Fibroblast of lung (primary cell): ENCODE data around the gene KLHL14. TPM values are rescaled to one million over a fixed set of nuclear protein-coding genes. Genes with fewer than 3 reads are reported as not detected.
A peak's percentile ranks its signal among the peaks of the same experiment; 100 is the strongest.

Experiments
- DNase-seq, 2 donors: peaks; one replicate each; pipeline versions ENCODE4 v3.0.0 to v3.0.0-alpha.2; 2010; ENCODE audit warnings: low read depth in 2 of 2
- H2AFZ ChIP-seq: 2 replicates; pipeline ENCODE4 v1.5.1; 2012; ENCODE audit warnings: low read length, control low read depth, inconsistent platforms
- H3K27ac ChIP-seq: 2 replicates; pipeline ENCODE4 v1.5.1; 2011; ENCODE audit warnings: low read length, control low read depth; ENCODE audit not compliant: insufficient read depth
- H3K27me3 ChIP-seq: 2 replicates; pipeline ENCODE4 v1.5.1; 2011; ENCODE audit warnings: mild to moderate bottlenecking, low read length; ENCODE audit not compliant: control insufficient read depth, insufficient read depth
- H3K36me3 ChIP-seq: 2 replicates; pipeline ENCODE4 v1.5.1; 2011; ENCODE audit warnings: low read length; ENCODE audit not compliant: control insufficient read depth, insufficient read depth
- H3K4me1 ChIP-seq: 2 replicates; pipeline ENCODE4 v1.5.1; 2011; ENCODE audit warnings: low read length; ENCODE audit not compliant: control insufficient read depth, insufficient read depth; ENCODE audit errors: extremely low read depth
- H3K4me2 ChIP-seq: 2 replicates; pipeline ENCODE4 v1.5.1; 2011; ENCODE audit warnings: low read length, control low read depth; ENCODE audit not compliant: insufficient read depth; ENCODE audit errors: extremely low read depth
- H3K4me3 ChIP-seq, 4 experiments: fragments of 200-600 bp in 1 of 4; sonication (generic) in 1 of 4; replicated peaks in 1 of 4; 2 replicates each; pipeline ENCODE4 v1.5.1; 2011 to 2016; ENCODE audit warnings: low read length in 4 of 4, low read depth in 3 of 4, mild to moderate bottlenecking in 3 of 4, control low read depth in 2 of 4, inconsistent platforms in 1 of 4, mixed read lengths in 1 of 4; ENCODE audit not compliant: insufficient read depth in 1 of 4; ENCODE audit errors: control extremely low read depth in 1 of 4
- H3K79me2 ChIP-seq: 2 replicates; pipeline ENCODE4 v1.5.1; 2012; ENCODE audit warnings: mild to moderate bottlenecking, low read length, inconsistent platforms; ENCODE audit not compliant: control insufficient read depth, insufficient read depth
- H3K9ac ChIP-seq: 2 replicates; pipeline ENCODE4 v1.5.1; 2011; ENCODE audit warnings: mild to moderate bottlenecking, low read length, control low read depth; ENCODE audit not compliant: insufficient read depth
- H3K9me3 ChIP-seq: 2 replicates; pipeline ENCODE4 v1.5.1; 2012; ENCODE audit warnings: low read depth, low read length; ENCODE audit not compliant: control insufficient read depth, insufficient read depth
- H4K20me1 ChIP-seq: 2 replicates; pipeline ENCODE4 v1.5.1; 2011; ENCODE audit warnings: low read length; ENCODE audit not compliant: control insufficient read depth, insufficient read depth; ENCODE audit errors: extremely low read depth
- EZH2 ChIP-seq: IDR thresholded peaks from 2 replicates; pipeline ENCODE4 v1.5.1; 2012; ENCODE audit warnings: low read length, control low read depth, mild to moderate bottlenecking; ENCODE audit errors: missing control alignments
- polyA plus RNA-seq, 2 donors: library from polyadenylated mRNA; depleted of rRNA in 1 of 2; stranded (reverse) in 1 of 2; unstranded in 1 of 2; fragments of >200 nt; gene quantifications; 2 replicates each; pipeline ENCODE4 v1.2.1, GENCODE V29; 2011 to 2012; ENCODE audit warnings: missing spikeins in 1 of 2
- total RNA-seq: library from RNA; depleted of rRNA; stranded (reverse); fragments of >200 nt; gene quantifications from 2 replicates; pipeline ENCODE4 v1.2.1, GENCODE V29; 2014
- TF ChIP-seq, protein P1 (sequence below), 2 donors: IDR thresholded peaks in 1 of 2; conservative IDR thresholded peaks in 1 of 2; 1 replicate in 1 of 2; 2 replicates in 1 of 2; pipeline ENCODE4 v1.5.1; 2011 to 2012; ENCODE audit warnings: low read length in 2 of 2, control low read depth in 1 of 2, inconsistent platforms in 1 of 2, low read depth in 1 of 2, mild to moderate bottlenecking in 1 of 2

The KLHL14 gene
- total and polyA plus RNA-seq, 2 donors (not counting 1 experiment from before 2014, with no cell fraction given), result not detected

DNA sequence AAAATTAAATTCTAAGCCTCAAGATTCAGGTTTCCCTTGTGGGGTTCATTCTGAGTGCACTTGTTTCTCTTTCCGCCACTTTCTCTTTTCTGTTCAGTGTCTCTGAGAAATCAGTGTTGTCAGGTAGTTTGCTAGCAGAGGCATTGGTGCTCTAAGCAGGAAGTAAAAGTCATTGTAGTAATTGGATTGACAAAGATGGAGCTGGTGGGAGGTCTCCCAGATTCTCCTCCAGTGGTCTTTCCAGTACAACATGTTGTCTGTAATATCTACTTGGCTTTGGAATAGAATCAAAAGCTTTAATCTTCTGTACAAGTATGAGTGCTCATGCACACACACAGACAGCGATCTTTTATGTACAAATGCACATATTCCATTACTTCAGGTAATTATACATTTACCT lies 135.6 kb downstream of the KLHL14 start:
- Histone ChIP-seq H3K27ac (no peak overlapping the region), H3K4me2 (no peak overlapping the region), H3K27me3 (no peaks in the 10 kb centered on the region)

DNA sequence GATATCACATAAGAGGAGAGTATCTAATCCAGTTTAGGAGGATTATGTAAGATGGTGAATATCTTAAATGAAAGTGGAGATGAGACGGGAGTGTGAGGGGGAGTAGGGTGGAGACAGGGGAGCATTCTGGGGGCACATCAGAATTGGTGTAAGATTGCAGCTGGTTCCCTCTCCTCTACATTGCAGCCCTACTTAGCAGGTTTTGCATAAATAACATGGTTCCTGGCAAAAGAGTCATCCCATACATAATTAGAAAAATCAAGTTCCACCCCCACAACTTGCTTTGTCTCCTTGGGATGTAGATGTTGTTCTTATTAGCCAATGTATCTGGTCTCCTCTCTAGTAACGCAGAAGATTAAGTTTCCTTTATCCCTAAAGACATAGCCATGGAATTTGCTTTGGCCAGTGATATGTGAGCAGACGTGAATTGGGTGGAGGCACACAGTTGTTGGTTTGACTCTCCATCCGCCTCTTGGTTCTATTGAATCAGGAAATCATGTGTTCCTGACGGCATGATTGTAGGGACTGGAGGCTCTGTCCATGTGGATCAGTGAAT lies 137.9 kb downstream of the KLHL14 start:
- no peak overlapping the region for H3K4me2 ChIP-seq
- H2AFZ ChIP-seq, result no peak overlapping the region
- H3K27me3 ChIP-seq, result no peaks in the 10 kb centered on the region
- TF ChIP-seq EZH2, result no peak
- TF ChIP-seq, protein P1, sequence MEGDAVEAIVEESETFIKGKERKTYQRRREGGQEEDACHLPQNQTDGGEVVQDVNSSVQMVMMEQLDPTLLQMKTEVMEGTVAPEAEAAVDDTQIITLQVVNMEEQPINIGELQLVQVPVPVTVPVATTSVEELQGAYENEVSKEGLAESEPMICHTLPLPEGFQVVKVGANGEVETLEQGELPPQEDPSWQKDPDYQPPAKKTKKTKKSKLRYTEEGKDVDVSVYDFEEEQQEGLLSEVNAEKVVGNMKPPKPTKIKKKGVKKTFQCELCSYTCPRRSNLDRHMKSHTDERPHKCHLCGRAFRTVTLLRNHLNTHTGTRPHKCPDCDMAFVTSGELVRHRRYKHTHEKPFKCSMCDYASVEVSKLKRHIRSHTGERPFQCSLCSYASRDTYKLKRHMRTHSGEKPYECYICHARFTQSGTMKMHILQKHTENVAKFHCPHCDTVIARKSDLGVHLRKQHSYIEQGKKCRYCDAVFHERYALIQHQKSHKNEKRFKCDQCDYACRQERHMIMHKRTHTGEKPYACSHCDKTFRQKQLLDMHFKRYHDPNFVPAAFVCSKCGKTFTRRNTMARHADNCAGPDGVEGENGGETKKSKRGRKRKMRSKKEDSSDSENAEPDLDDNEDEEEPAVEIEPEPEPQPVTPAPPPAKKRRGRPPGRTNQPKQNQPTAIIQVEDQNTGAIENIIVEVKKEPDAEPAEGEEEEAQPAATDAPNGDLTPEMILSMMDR (conservative IDR thresholded peaks at IDR 0.05 in 1 of 2, IDR thresholded peaks at IDR 0.05 in 1 of 2; ENCODE audit: low read depth in 1 of 2, low read length in 2 of 2), result peak in 1 of 2 donors; percentile 0
- H3K9ac ChIP-seq, result no peak overlapping the region
- no peaks in the 10 kb centered on the region for H3K9me3 ChIP-seq
- no peaks in the 10 kb centered on the region for H3K36me3 ChIP-seq
- H3K4me1 ChIP-seq, result no peaks in the 10 kb centered on the region
- H3K4me3 ChIP-seq, result no peak overlapping the region
- no peaks in the 10 kb centered on the region for H4K20me1 ChIP-seq
- H3K27ac ChIP-seq, result no peak overlapping the region
- H3K79me2 ChIP-seq, result no peaks in the 10 kb centered on the region
- DNase-seq, result no peak

More for the DNA sequence above, 135.6 kb downstream of the KLHL14 start:
- H3K79me2 ChIP-seq, result no peaks in the 10 kb centered on the region
- H3K4me1 ChIP-seq, result no peaks in the 10 kb centered on the region
- no peaks in the 10 kb centered on the region for H3K9me3 ChIP-seq
- TF ChIP-seq, protein P1 (conservative IDR thresholded peaks at IDR 0.05 in 1 of 2, IDR thresholded peaks at IDR 0.05 in 1 of 2; ENCODE audit: low read depth in 1 of 2, low read length in 2 of 2), result no peak
- no peak for TF ChIP-seq EZH2
- no peak overlapping the region for H2AFZ ChIP-seq
- H3K36me3 ChIP-seq, result no peaks in the 10 kb centered on the region
- no peaks in the 10 kb centered on the region for H4K20me1 ChIP-seq
- H3K9ac ChIP-seq, result no peak overlapping the region
- no peak overlapping the region for H3K4me3 ChIP-seq
- no peak for DNase-seq

DNA sequence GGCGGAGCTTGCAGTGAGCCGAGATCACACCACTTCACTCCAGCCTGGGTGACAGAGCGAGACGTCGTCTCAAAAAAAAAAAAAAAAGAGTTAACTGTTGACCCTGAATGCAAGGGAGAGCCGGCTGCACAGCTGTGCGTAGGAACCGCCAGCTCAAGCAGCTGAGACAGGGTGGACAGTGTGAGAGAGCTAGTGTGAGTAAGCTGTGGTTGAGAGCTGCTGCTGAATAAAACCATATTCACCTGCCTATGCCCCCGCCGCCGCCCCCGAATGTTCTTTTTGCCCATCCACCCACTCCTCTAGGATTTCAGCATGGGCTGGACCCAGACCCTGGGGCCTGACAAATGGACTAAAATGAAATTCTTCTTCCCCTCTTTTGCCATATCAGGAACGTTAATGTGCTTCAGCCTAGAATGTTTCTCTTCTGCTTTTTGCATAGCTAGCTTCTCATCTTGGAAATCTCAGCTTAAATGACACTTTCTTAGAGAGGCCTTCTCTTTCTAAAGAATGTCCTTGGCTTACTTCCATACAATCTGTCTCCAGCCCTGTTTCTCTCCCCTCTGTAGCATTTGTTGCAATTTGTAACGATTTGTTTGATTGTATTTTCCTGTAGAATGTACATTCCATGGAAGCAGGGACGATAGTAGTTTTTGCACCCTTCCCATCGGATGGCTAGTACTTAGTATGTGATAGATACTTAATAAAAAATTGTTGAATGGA lies 142.7 kb downstream of the KLHL14 start:
- Histone ChIP-seq H3K27ac (no peak overlapping the region), H3K27me3 (no peaks in the 10 kb centered on the region)

More for the DNA sequence above, 142.7 kb downstream of the KLHL14 start:
- no peaks in the 10 kb centered on the region for H4K20me1 ChIP-seq
- no peak overlapping the region for H3K9ac ChIP-seq
- H3K79me2 ChIP-seq, result no peaks in the 10 kb centered on the region
- H3K4me1 ChIP-seq, result no peaks in the 10 kb centered on the region
- no peak for DNase-seq
- TF ChIP-seq, protein P1 (conservative IDR thresholded peaks at IDR 0.05 in 1 of 2, IDR thresholded peaks at IDR 0.05 in 1 of 2; ENCODE audit: low read depth in 1 of 2, low read length in 2 of 2), result no peak
- no peak for TF ChIP-seq EZH2
- no peaks in the 10 kb centered on the region for H3K9me3 ChIP-seq
- no peak overlapping the region for H3K4me2 ChIP-seq
- H2AFZ ChIP-seq, result no peak overlapping the region
- H3K36me3 ChIP-seq, result no peaks in the 10 kb centered on the region
- no peak overlapping the region for H3K4me3 ChIP-seq
